Islet of Langerhans (tissue), 1 donor: ENCODE measurements around the gene MMUT.
"Not testable (repeated sequence)": the region's sequence is repeated elsewhere in the genome, so short reads cannot be mapped to it uniquely, and the experiment has no call there.

Experiments
- FAIRE-seq: peaks from one replicate; lab custom pipeline; 2011; peaks lifted over from hg19 to GRCh38; lab: Jason Lieb, UNC

MMUT gene

GRCh38 chr6:49462927-49463611 lies at the start of gene MMUT, which contains the start of gene CENPQ:
MMUT (minus strand) TSS chr6:49463253; CDS start chr6:49459466, 3,787 bp downstream.
CENPQ (plus strand) TSS chr6:49463370; CDS start chr6:49470177, 6,807 bp downstream.
- peak; percentile 80 for FAIRE-seq

DNA sequence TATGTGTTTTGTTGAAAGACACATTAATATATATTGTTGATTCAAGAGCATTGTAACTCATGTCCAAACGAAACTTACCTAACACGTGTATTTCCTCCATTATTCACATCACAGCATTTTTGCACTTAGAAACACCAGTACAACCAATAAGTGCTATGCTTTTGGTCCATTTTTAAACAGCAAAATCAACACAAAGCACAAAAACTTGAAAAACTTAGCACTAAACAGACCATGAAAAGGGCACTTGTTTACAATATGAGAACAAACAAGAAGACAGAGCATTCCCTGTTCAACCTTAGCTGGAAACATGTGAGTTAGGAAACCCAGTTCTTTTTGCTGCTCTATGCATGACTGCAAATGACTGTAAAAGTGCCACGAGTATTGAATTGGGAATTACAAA lies 46.3 kb upstream of the MMUT start:
- no peak for FAIRE-seq

DNA sequence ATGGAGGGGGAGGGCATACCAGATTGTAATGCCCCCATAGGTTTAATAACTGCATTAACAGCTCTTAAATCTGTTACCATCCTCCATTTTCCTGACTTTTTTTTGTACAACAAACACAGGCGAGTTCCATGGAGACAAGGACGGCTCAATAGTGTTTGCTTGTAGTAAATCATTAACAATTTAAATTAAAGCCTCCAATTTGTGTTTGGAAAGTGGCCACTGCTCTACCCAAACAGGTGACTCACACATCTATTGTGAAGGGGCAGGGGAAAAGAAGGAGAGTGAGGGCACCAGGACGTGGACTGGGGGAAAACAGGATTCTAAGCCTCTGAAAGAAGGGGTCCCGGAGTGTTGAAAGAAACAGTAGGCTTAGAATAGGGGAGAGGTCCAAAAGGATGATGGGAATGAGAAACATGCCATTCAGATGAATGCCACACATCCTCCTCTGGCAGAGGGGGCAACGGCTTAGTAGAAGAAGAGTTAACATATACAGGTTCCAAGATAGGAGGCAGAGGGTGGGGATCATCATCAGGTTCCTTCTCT lies 43.6 kb upstream of the MMUT start:
- peak; percentile 89 for FAIRE-seq

- FAIRE-seq: no peak
Observed at GRCh38 chr6:49504666-49505065, 41.6 kb upstream of the MMUT start.

DNA sequence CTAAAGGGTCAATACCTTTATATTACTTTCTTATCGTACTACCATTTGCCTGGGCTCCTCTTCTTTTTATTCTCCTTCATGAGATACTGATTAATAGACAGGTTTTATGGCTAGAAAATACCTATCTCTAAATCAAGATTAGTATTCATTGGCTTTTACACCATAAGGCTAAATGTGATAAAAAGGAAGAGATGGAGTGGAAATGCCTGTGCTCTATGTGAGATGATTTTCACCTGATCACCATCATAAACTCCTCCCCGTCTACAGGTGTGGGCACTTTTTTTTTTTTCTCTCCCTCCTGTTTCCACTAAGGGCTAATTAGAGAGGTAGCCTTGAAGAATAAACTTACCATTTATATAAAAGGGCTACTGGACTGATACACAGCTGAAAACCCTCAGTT lies 36.6 kb upstream of the MMUT start, which contains the start of gene GLYATL3:
TSS of gene GLYATL3 (plus strand) at position 301 of the 400 bp plus-strand sequence. CDS start 12,068 bp downstream, outside the sequence.
- FAIRE-seq: no peak

- FAIRE-seq: no peak
Observed at GRCh38 chr6:49499126-49499525, 36.1 kb upstream of the MMUT start.

- FAIRE-seq: no peak
Observed at GRCh38 chr6:49497304-49497703, 34.3 kb upstream of the MMUT start.

DNA sequence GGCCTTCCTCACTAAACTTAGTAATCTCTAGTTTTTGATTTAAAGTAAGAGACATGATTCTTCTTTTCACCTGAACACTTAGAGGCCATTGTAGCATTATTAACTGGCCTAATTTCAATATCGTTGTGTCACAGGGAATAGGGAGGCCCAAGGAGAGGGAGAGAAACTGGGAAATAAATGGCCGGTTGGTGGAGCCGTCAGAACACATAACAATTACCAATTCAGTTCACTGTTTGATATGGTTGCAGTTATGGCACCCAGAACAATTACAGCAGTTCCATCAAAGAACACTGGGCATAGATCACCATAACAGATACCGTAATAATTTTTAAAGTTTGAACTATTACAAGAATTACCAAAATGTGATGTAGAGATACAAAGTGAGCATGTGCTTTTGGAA lies 27.6 kb upstream of the MMUT start:
- FAIRE-seq: no peak

DNA sequence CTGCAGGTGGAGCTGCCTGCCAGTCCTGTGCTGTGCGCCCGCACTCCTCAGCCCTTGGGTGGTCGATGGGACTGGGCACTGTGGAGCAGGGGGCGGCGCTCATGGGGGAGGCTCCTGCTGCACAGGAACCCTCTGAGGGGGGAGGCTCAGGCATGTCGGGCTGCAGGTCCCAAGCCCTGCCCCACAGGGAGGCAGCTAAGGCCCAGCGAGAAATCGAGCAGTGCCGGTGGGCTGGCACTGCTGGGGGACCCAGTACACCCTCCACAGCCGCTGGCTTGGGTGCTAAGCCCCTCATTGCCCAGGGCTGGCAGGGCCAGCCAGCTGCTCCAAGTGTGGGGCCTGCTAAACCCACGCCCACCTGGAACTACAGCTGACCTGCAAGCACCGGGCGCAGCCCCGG lies 20.3 kb upstream of the MMUT start:
- not testable (repeated sequence) for FAIRE-seq

DNA sequence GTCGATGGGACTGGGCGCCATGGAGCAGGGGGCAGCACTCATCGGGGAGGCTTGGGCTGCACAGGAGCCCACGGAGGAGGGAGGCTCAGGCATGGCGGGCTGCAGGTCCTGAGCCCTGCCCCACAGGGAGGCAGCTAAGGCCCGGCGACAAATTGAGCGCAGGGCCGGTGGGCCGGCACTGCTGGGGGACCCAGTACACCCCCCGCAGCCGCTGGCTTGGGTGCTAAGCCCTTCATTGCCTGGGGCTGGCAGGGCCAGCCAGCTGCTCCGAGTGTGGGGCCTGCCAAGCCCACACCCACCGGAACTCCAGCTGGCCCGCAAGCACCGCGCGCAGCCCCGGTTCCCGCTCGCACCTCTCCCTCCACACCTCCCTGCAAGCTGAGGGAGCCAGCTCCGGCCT lies 18.8 kb upstream of the MMUT start:
- FAIRE-seq: not testable (repeated sequence)

- FAIRE-seq: no peak
Observed at GRCh38 chr6:49479308-49479970, 16.4 kb upstream of the MMUT start.

DNA sequence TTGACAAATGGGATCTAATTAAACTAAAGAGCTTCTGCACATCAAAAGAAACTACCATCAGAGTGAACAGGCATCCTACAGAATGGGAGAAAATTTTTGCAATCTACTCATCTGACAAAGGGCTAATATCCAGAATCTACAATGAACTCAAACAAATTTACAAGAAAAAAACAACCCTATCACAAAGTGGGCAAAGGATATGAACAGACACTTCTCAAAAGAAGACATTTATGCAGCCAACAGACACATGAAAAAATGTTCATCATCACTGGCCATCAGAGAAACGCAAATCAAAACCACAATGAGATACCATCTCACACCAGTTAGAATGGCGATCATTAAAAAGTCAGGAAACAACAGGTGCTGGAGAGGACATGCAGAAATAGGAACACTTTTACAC lies 13.5 kb upstream of the MMUT start:
- FAIRE-seq: not testable (repeated sequence)

DNA sequence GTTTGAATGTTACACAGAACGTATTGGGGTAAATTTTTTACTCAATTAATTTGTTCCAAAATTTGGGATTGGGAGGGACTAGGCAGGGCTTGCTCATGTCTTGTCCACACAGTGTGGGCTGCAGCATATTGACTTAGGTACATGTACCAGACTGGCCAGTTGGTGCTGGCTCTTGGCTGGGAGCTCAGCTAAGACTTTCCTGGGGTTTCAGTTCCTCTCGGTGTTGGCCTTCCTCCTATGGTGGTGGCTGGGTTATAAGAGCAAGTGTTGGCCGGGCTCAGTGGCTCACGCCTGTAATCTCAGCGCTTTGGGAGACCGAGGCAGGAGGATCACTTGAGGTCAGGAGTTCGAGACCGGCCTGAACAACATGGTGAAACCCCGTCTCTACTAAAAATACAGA lies 5.0 kb upstream of the MMUT start:
- no peak for FAIRE-seq

GRCh38 chr6:49464691-49465090 lies 1.6 kb upstream of the MMUT start:
- no peak for FAIRE-seq

- FAIRE-seq: no peak
Observed at GRCh38 chr6:49463612-49463967, 537 bp upstream of the MMUT start.

DNA sequence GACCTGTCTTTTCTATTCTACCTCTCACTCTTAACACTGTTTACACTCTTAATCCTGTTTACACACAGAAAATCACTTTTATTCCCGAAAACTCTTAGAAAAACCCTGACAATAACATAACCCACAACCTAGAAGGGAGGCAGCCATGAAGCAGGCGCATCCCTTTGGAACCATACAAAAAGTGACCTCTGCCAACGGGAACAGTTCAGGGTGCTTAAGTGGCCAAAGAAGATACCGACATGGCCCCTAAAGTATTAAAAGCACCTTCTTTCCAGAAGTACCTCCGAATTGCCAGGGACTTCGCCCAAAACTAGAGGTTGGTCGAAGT lies 490 bp downstream of the MMUT start:
- no peak for FAIRE-seq

DNA sequence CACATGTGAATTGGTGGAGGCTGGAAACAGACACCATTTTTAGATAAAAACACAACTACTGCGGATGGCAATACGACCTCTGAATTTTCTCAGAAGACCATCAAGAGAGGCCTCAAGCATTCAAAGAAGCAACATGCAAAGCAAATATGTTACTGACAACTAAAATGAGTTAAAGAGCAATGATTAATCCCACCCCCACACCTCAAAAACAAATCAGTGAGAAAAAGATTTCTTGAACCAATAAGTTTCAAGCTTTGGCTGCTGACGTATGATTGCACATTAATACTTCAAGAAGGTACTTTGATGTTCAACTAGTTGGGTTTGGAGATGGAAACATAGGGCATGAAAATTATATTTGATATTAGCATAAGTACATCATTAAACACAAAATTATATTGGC lies 982 bp downstream of the MMUT start:
- FAIRE-seq: no peak

- FAIRE-seq: no peak
Observed at GRCh38 chr6:49457771-49458170, 5.3 kb downstream of the MMUT start.

DNA sequence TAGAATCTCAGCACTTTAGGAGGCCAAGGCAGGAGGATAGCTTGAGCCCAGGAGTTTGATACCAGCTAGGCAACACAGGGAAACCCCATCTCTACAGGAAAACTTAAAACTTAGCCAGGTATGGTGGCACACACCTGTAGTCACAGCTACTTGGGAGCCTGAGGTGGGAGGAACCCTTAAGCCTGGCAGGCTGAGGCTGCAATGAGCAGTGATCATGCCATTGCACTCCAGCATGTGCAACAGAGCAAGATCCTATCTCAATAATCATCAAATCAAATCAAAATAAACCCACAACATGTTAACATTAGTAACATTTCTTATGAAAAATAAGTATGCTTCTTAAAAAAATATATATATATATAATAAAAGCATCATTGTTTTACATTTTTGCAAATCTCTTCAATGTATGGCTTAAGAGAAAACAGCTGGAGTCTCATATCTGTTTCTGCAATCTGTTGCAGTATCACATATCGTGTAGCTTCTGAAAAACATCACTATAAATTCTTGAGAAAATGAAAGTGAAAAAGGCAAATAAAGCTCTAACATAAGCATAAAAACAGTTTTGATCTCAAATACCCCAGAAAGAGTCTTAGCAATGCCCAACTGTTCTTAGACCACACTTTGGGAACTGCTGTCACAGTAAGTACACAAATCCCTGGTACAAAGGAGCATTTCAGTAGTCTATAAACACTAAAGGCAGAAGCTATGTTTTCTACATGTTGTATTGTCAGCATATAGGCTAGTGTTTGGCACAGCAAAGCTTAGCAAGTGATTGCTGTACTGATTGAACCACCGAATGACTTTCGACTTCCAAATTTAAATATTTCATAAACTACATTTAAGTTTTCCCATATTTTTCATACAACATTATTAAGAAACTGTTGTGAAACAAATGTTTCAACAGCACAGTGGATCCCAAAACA lies 8.0 kb downstream of the MMUT start:
- no peak for FAIRE-seq

- peak; percentile 90 for FAIRE-seq
Observed at GRCh38 chr6:49453221-49453620, 9.8 kb downstream of the MMUT start.

GRCh38 chr6:49430866-49431265 lies 32.2 kb downstream of the MMUT start:
- FAIRE-seq: no peak

GRCh38 chr6:49430187-49430586 lies 32.9 kb downstream of the MMUT start:
- FAIRE-seq: no peak

DNA sequence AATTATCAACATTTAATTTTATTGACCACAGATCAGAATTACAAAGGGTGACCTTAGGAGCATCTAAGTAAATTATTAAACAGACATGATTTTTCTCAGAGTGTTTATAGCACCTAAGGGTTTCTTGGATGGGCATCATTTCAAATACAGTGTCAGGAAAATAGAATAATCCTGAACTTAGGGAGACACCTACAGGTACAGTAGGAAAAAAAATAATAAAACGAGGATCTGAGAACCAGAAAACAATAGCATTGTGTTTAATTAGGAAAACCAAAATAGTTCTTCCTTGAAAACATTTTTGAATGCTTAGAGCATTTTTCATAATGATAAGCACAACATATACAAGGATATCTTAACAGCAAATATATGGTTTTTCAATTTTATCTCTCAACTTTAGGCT lies 39.2 kb downstream of the MMUT start:
- no peak for FAIRE-seq
